ENCODE results near the gene FBXO34. TPM values are rescaled to one million over a fixed set of nuclear protein-coding genes. Genes with fewer than 3 reads are reported as not detected.

Gene FBXO34
- total RNA-seq, 2 donors from 2014 or later = 76.2 to 81.9 TPM

DNA sequence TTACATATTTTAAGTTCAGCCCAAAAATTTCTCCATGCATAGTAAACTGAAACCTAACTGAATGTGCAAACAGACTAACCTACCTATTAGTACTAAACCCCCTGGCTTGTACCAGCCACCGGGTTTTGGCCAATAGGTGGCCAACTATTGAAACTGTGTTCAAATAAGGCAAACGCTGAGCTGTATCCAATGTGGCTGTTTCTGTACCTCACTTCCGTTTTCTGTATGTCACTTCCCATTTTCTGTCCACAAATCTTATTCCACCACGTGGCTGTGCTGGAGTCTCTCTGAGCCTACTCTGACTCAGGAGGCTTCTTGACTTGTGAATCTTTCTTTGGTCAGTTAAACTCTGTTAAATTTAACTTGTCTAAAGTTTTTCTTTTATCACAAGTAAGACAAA is 6.0 kb upstream of the FBXO34 start:
- no peak for ATAC-seq
- intact Hi-C loops (cut with DNase I, micrococcal nuclease) = loop anchor here in 1 of 2 donors (10.0 kb wide), 1 partner anchor 150 kb away; the partner anchor contains the start of gene ATG14

DNA sequence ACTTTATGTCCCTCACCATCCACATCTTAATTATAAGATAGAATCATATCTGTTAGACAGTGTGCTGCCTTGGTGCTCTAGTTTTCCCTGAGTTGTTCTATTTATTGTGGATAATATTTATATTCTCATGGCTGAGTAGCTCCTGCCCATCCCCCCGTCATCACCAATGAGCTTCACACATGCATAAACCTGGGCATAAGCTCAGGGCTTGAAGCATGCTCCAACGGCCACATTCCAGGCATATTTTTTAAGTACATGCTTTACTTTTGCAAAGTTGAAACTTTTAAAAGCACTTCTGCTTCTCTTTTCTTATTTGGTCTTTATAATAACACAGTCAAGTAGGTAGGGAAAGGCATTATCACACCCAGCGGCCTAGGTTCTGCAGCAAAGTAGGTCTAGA is 3.4 kb upstream of the FBXO34 start:
- intact Hi-C loops (cut with DNase I, micrococcal nuclease) = loop anchor here in 1 of 2 donors (10.0 kb wide), 1 partner anchor 147 kb away; the partner anchor contains the start of gene ATG14
- ATAC-seq = no peak
- no peak for DNase-seq

More for the DNA sequence above, 6.0 kb upstream of the FBXO34 start:
- DNase-seq = no peak

DNA sequence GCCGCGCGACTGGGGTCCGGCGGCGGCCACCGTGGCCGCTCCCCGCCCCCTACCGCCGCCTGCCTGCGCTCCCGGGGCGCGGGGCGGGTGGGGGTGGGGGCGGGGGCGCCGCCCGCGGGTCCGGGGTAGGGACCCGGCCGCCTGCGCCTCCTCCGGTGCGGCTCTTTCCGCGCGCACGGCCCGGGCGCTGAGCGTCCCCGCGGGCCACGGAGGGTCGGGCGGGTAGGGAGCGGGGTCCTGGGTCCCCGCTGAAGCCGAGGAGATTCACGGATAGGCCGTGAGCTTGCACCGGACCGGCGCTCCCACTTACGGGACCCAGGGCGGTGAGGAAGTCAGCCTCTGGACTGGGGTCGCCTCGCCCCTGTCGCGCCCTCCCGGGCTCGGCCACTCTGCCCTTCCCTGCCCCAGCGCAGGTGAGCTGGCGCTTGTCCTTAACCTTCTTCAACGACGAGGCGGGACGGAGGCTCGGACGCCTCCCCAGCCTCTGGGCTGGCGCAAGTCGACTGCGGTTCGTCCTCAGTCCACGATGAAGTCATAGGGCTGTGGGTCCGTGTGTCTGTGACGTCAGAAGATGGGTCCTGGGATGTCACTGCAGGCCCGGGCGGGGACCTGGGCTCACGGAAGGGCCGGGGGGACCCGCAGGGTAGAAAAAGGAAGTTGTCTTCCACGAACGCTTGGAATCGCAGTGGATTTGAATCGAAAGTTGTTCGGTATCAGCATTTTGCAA is 514 bp downstream of the FBXO34 start:
- peak; percentile 72 to 86 for DNase-seq
- intact Hi-C loops (cut with DNase I, micrococcal nuclease) = no loop called here
- ATAC-seq = peak; percentile 68

DNA sequence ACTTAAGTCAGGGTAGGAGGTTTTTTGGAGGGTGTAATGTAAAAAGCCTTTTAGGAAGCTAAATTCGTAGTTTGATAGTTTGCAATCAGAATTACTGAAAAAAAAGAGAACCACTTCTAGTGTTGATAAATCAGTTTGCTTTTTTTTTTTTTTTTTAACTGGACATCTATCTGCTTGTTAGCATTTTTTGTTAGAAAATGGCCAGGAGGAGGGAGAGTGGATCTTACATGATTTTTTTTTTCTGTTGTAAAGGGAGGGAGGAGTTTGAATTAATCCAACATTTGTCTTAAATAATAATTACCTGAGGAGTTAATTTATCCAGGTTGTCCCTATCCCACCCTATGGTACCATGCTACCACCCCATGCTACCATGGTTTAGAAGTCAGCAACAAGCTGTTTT is 1.2 kb downstream of the FBXO34 start:
- intact Hi-C loops (cut with DNase I, micrococcal nuclease) = no loop called here
- ATAC-seq = no peak
- no peak for DNase-seq

DNA sequence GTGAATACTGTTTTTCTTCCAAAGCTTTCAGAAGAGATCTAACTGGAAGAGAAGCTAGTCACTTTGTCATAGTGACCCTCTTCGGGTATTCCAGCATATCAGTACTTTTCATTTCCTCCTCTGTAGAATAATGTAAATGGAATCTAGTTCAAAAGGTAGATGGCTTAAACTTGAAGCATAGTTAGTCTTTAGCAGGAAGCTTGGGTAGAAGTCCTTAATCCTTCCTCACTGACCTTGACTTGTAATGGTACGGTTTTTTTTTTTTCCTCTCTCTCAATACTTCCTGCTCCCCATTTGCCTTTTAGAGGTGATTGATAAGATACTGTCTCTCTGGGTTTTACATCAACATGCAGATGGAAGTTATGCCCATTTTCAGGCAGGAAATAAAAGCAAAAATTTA is 1.7 kb downstream of the FBXO34 start:
- intact Hi-C loops (cut with DNase I, micrococcal nuclease) = no loop called here
- DNase-seq (no peak), ATAC-seq (peak; percentile 20)

DNA sequence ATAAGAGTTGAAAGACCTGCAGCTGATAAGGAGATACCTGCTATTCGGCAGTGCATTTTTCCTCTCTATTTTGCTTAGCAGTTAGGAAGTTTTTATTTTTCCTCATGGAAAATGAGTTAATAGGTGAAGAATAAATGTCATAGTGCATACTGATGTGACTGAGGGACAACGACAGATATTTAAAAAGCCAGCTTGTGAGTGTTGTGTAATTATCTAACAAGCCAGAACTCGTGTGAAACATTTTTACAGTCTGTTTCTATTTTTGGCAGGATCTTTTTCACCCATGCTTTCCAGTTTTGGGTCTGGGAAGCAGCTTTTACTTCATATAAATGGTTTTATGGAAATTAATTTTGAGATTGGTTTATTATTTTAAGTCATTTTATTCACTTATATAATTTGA is 2.9 kb downstream of the FBXO34 start:
- ATAC-seq (no peak), DNase-seq (no peak)
- intact Hi-C loops (cut with DNase I, micrococcal nuclease) = no loop called here

DNA sequence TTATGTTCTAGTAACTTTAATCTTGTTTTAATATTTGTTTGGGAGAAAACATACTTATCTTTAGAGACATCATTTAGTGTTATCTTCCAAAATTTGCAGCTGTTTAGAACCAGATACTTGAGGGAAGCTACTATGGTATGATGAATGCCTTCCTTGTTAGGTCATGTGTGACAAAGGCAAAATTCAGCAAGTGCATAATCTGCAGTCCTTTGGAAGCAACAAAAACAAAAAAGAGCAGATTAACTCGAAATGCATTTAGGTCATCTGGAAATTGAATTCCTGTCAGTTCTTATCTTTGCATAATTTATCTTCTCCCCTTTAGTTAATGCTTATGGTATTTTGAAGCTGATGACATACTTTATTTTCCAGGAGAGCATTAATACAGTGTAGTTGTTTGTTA is 3.5 kb downstream of the FBXO34 start:
- no peak for ATAC-seq
- DNase-seq = no peak
- intact Hi-C loops (cut with DNase I, micrococcal nuclease) = no loop called here

DNA sequence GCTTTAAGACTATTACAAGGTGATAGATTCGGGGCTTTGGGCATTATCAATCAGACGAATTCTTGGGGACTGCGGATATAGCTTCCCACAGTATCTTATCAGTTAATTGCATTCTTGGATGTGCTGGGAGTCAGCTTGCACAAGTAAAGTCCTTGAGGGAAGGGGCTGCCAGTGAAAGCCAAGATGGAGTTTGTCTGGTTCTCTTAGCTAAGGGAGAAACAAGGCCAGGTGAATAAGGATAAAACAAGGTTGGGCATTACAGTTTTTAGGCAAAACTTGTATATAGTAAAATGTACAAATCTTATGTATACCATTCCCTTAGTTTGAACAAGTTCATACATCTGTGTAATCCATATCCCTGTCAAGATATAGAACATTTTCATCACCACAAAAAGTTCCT is 5.5 kb downstream of the FBXO34 start:
- DNase-seq (no peak), ATAC-seq (no peak)
- intact Hi-C loops (cut with DNase I, micrococcal nuclease) = no loop called here

DNA sequence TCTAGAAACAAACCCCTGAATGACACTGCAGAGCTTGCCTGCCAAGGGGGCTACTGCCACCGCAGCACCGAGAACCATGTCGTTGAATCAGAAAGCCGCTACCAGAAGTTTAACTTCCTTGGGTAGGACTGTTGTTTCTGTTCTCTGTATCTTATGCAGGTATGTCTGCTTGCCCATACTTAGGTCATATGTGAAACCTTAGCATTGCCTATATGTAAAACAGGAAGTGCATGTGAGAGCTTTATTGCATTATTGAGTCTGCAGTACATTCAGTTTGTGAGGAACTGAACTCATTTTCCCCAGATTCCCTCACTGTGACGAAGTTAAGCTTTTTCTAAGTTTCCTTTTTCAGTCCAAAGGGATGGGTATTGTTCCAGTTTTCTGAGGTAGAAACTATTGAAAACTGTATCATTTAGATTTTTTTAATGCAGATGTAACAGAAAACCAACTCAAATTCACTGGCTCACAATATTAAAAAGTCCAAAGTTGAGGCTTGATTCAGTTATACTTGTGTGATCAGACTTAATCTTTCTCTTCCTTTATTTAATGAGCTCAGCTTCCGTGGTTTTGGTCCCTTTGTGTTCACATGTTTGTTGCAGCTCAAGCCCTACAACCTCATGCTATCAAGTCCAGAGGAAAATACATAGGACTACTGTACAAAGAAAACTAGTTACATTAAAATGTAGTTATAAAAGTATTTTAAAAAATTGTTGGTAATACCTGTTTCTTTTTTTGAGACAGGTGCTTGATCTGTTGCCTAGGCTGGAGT is 6.9 kb downstream of the FBXO34 start:
- DNase-seq (no peak), ATAC-seq (peak; percentile 82)
- intact Hi-C loops (cut with DNase I, micrococcal nuclease) = no loop called here

DNA sequence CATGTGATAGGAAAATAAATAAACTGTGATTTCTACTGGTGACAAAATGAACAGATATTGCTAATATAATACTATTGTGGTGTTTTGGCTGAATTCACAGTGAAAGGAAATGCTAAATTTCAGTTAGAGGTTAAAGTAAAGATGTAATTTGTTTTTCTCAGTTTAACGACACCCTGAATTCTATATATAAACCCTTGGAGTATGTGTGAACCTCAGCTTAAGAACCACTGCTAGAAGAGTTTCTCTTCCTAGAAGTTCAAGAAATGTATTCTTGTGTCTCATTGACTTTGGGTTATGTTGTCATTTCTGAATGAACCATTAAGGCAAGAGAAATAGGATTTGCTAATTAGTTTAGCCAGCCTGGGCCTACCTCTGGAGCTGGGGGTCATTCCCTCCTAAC is 8.2 kb downstream of the FBXO34 start:
- DNase-seq (no peak), ATAC-seq (no peak)
- intact Hi-C loops (cut with DNase I, micrococcal nuclease) = no loop called here

DNA sequence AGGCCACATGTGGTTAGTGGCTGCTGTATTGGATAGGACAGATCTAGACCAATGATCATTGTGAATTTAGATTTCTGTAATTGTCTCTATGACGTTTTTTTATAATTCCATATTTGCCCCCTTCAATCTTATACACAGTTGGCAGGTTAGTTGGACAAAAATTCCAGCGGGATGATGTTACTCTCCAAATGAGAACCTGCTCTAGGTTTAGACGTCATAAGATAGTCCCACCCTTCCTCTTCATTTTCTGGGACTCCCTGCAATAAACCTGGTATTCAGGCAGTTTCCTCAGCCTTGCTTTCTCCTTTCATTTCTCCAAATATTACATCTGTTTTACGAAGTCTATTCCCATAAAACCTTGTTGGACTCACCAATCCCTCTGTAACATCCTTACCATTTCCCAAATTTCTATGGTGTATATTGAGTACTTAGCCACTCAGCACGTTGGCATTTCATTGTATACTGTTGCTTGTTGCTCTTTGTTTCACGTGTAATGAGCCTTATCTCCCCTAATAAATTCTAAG is 10.2 kb downstream of the FBXO34 start:
- no peak for DNase-seq
- intact Hi-C loops (cut with DNase I, micrococcal nuclease) = no loop called here
- no peak for ATAC-seq

DNA sequence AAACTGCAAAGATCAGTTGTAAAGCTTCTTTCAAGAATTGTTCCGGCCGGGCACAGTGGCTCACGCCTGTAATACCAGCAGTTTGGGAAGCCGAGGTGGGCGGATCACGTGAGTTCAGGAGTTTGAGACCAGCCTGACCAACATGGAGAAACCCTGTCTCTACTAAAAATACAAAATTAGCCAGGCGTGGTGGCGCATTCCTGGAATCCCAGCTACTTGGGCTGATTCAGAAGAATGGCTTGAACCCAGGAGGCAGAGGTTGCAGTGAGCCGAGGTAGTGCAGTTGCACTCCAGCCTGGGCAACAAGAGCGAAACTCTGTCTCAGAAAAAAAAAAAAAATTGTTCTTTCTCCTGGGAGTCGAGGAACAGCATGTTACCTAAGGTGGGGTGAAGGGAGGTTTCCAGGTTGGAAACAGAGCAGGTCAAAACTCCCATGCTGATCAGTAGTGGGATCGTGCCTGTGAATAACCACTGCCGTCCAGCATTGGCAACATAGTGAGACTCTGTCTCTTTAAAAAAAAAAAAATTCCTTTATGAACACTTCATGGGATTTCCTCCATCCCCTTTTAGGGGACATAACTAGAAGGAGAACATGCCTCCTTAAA is 13.9 kb downstream of the FBXO34 start:
- ATAC-seq = peak; percentile 26
- DNase-seq = no peak
- intact Hi-C loops (cut with DNase I, micrococcal nuclease) = no loop called here

DNA sequence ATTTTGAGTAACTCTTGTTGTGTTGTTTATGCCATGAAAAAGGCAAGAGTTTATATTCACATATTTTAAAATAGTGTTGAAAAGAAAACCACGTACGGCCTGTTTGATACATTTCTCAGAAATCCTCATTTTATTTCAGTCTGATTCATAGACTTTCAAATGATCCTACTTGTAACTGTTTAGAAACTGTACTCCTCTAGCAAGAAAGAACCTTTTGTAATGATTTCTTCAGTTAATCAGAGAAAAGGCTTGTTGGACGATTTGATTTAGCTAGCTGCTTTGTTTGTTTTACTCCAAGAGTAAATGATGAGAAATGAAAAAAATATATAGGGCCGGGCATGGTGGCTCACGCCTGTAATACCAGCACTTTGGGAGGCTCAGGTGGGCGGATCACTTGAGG is 17.2 kb downstream of the FBXO34 start:
- no peak for ATAC-seq
- intact Hi-C loops (cut with DNase I, micrococcal nuclease) = no loop called here

DNA sequence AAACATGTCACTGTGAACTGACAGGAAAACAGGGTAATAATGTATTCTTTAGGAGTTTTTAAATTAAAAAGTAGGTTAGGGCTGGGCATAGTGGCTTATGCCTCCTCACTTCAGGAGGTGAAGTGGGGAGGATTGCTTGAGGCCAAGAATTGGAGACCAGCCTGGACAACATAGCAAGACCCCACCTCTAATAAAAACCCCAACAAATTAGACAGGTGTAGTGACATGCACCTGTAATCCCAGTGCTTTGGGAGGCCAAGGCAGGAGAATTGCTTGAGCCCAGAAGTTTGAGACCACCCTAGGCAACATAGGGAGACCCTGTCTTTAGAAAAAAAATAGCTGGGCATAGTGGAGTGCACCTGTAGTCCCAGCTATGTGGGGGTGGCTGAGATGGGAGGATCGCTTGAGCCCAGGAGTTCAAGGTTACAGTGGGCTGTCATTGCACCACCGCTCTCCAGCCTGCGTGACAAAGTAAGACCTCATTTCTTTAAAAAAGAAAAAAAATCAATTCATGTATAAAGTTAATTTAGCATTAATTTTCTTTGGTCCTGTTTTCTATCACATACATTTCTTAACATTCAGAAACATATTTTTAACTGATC is 20.4 kb downstream of the FBXO34 start:
- intact Hi-C loops (cut with DNase I, micrococcal nuclease) = no loop called here
- DNase-seq (no peak), ATAC-seq (no peak)

More for the DNA sequence above, 17.2 kb downstream of the FBXO34 start:
- no peak for DNase-seq

DNA sequence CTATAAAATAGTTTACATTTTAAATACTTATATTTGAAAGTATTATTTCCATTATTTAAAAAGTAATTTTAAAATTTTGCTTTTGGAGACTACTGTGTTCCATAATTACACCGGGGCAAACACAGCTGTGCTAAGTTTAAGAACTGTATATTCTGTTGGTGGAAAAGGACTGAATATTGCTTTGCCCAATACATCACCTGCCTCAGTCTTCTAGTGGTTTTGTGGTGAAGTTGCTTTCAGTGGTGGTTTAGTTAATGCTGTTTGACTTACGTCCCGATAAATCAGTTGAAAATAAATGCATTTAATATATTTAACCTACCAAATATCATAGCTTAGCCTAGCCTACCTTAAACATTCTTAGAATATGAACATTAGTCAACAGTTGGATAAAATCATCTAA is 23.4 kb downstream of the FBXO34 start:
- ATAC-seq = no peak
- intact Hi-C loops (cut with DNase I, micrococcal nuclease) = no loop called here

DNA sequence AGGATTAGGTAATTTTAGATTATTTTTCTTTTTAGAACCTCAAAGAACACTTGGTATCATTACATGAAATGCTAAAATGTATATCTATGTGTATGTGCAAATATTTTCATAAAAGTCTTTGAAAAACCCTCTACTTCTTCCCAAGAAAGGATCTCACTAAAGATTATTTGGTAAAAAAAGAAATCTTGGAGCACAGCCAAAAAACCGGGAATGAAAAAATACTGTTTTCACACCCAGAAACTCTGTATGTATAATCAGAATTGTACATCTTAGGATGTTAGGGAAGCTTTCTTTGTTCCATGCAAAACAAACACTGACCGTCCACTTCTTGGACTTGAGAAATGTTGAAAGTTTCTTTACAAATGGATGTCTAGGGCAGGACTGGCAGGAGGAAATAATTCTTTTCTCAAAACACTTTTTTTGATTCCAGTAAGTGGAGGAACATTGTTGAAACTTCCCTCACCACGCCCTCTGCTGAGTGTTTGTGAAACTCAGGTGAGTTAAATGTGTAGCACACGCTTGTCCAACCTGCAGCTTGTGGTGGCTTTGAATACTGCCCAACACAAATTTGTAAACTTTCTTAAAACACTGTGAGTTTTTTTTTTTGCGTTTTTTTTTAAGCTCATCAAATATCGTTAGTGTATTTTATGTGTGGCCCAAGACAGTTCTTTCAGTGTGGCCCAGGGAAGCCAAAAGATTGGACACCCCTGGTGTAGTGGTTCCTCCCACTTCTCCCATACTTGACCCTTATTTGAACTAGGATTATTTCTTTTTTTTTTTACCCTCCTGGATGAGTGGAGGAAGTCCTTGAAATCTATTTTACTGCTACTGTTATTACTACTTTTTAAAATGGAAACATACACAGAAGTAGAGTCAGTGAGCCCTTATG is 26.6 kb downstream of the FBXO34 start:
- DNase-seq = peak; percentile 65 to 74
- peak; percentile 81 for ATAC-seq
- intact Hi-C loops (cut with DNase I, micrococcal nuclease) = no loop called here

More for the DNA sequence above, 23.4 kb downstream of the FBXO34 start:
- no peak for DNase-seq

DNA sequence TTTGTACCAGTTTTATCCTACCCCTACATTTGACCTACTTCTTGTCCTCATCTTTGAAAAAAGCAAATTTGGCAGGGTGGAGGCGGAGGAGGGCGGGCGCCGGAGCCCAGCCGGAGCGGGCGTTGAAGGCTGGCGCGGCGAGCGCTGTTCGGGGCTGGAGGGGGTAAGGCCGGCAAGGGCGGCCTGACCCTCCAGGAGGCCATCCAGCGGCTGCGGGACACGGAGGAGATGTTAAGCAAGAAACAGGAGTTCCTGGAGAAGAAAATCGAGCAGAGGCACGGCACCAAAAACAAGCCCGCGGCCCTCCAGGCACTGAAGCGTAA is 27.2 kb downstream of the FBXO34 start:
- intact Hi-C loops (cut with DNase I, micrococcal nuclease) = no loop called here
- DNase-seq (no peak), ATAC-seq (no peak)

DNA sequence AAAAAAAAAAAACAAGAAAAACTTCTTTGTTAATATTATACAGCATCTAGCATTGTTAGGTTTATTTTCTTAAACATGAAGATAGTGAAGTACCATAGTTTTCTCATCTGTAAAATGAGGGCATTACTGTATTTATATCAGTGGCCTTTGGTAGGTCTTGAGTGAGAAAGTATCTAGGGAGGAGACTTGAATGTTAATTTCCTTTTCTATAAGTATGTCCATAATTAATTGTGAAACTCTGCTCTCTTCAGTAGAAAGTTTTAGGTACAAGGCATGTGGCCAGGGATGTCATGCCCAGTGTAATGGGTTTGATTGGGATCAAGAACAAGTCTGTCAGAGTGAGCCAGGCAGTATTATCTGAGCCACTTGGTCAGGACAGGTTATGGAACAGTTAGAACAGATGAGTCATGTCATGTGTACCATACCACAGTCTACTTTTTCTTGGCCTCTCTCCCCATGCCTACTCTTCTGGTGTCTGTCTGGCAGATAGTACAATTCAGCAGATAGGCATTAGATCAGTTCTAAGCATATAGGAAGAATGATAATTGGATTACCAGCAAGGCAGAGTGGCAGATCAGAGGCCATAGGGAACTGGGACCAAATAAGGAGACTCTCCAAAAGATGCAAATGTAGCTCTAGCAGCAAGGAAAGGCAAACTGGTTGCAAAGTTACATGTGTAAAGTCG is 30.4 kb downstream of the FBXO34 start:
- DNase-seq = no peak
- ATAC-seq = peak; percentile 52
- intact Hi-C loops (cut with DNase I, micrococcal nuclease) = no loop called here
